Activated CD8-positive, alpha-beta memory T cell treated with anti-CD3 and anti-CD28 coated beads for 48 hours (primary cell): ENCODE results near the gene DACH2.
"Not testable (repeated sequence)": the region's sequence is repeated elsewhere in the genome, so short reads cannot be mapped to it uniquely, and the experiment has no call there.

ENCODE experiments used
- DNase-seq, 3 experiments: peaks; one replicate each; pipeline ENCODE4 v3.0.0-alpha.2; 2020; ENCODE audit warnings: low read depth in 2 of 3, low spot score in 2 of 3

Gene DACH2

GRCh38 chrX:86148024-86148511, at the start of gene DACH2:
TSS of gene DACH2 (plus strand) at chrX:86148451.
- DNase-seq, result peak in 1 of 3 experiments; percentile 10

GRCh38 chrX:86102341-86102740, 45.9 kb upstream of the DACH2 start:
- DNase-seq, result no peak

- no peak for DNase-seq
These were observed 45.2 kb upstream of the DACH2 start for GRCh38 chrX:86103061-86103460.

- DNase-seq, result no peak
These were observed 43.7 kb upstream of the DACH2 start for GRCh38 chrX:86104526-86104925.

GRCh38 chrX:86121916-86122315, 26.3 kb upstream of the DACH2 start:
- DNase-seq, result no peak

- no peak for DNase-seq
These were observed 14.5 kb upstream of the DACH2 start for GRCh38 chrX:86133761-86134160.

- no peak for DNase-seq
These were observed 11.2 kb upstream of the DACH2 start for GRCh38 chrX:86137071-86137470.

- no peak for DNase-seq
These were observed 6.5 kb upstream of the DACH2 start for GRCh38 chrX:86141786-86142185.

GRCh38 chrX:86146102-86146501, 2.1 kb upstream of the DACH2 start:
- DNase-seq, result no peak

- DNase-seq, result no peak
These were observed 343 bp downstream of the DACH2 start for GRCh38 chrX:86148594-86148993.

GRCh38 chrX:86149119-86149518, 868 bp downstream of the DACH2 start:
- DNase-seq, result no peak

GRCh38 chrX:86154553-86154952, 6.3 kb downstream of the DACH2 start:
- DNase-seq, result no peak

GRCh38 chrX:86171366-86171765, 23.1 kb downstream of the DACH2 start:
- no peak for DNase-seq

- DNase-seq, result no peak
These were observed 30.7 kb downstream of the DACH2 start for GRCh38 chrX:86178906-86179305.

GRCh38 chrX:86181325-86181724, 33.1 kb downstream of the DACH2 start:
- DNase-seq, result not testable (repeated sequence)

GRCh38 chrX:86192827-86193226, 44.6 kb downstream of the DACH2 start:
- no peak for DNase-seq

- DNase-seq, result no peak
These were observed 46.5 kb downstream of the DACH2 start for GRCh38 chrX:86194758-86195157.

- DNase-seq, result no peak
These were observed 47.1 kb downstream of the DACH2 start for GRCh38 chrX:86195343-86195742.

GRCh38 chrX:86197815-86198214, 49.6 kb downstream of the DACH2 start:
- no peak for DNase-seq

- no peak for DNase-seq
These were observed 62.5 kb downstream of the DACH2 start for GRCh38 chrX:86210772-86211171.

GRCh38 chrX:86215260-86215659, 67.0 kb downstream of the DACH2 start:
- no peak for DNase-seq

GRCh38 chrX:86237482-86237881, 89.2 kb downstream of the DACH2 start:
- DNase-seq, result no peak

- DNase-seq, result no peak
These were observed 93.3 kb downstream of the DACH2 start for GRCh38 chrX:86241547-86241946.

- no peak for DNase-seq
These were observed 115.3 kb downstream of the DACH2 start for GRCh38 chrX:86263526-86263925.
